ENCODE results near the gene ACAP1. TPM values are rescaled to one million over a fixed set of nuclear protein-coding genes. Genes with fewer than 3 reads are reported as not detected.
A peak's percentile ranks its signal among the peaks of the same experiment; 100 is the strongest.

ACAP1 gene
- total RNA-seq, 2 donors from 2014 or later: 2.5 to 6.5 TPM

DNA sequence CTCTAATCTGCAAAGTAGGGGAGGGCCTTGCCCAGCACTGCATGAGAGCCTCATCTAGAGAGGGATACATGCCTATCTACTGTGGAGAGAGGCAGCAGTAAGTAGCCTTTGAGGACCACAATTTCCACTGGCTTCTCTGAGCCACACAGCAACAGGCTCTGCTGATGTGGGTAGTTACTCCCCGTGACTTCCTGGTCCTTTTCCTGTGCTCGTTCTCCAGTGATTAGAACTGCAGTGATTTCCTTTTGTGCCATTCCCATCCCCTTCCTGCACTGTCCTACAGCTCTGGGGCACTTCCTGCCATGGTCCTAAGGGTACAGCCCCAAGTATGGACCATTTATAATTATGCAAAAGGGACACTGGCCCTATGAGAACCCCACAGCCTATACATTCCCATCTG lies 55.0 kb downstream of the ACAP1 start:
- DNase-seq (ENCODE audit: low spot score): no peak
- Histone ChIP-seq H3K27me3 (replicated peaks; ENCODE audit: insufficient read depth) (no peaks in the 10 kb centered on the region), H3K4me3 (no peak overlapping the region), H3K27ac (no peak overlapping the region), H3K36me3 (peaks cover 0 to 10% of the 10 kb centered on the region in 2 donors), H3K9me3 (no peaks in the 10 kb centered on the region), H3K4me1 (replicated peaks) (no peaks in the 10 kb centered on the region)
- 78% methylated on average over 2 of the region's 2 CpGs for WGBS
- intact Hi-C loops (cut with DNase I): loop anchor here (5.0 kb wide), 1 partner anchor 39 kb away; the partner anchor contains the start of gene KCTD11
- TF ChIP-seq CTCF (IDR thresholded peaks at IDR 0.05) (no peak), POLR2AphosphoS5 (IDR thresholded peaks at IDR 0.05) (no peak), POLR2A (IDR thresholded peaks at IDR 0.05) (no peak)

DNA sequence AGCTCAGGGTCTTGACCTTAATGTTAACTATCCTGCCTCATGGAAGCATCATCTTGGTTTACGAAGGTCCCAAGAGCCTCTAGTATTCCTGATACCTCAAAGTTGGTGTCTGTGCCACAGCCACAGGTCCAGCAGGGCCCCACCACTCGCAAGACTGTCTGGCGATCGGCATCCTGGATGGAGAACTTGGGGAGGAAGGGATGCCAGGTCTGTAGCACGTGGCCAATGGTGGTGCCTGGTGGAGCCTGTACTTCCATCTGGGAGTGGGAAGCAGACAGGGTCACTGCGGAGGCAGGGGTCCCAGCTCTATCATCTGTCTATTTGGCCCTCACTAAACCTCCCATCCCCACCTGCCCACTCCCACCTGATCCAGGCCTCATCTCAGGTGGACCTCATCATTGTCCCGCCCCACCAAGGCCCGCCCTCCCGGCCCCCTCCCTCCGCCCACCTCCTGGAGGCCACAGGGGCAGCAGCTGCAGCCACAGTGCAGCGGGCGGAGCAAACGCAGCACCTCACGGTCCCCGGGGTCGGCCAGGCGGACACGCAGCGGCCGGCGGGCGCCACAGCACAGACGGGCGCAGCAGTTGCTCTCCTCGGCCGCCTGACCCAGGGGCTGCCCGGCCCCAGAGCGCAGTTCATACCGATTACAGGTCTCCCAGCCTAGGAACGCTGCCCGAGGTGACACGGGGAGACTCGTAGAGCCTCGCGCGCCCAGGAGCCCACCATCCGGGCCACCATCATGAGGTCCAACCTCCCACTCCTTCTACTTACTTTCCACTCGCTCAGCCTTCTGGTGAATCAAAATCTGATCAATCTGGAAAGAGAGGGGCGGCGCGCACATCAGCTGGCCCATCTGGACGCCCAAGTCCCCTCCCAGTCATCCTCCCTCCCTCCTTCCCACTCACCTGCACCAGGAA lies 56.6 kb downstream of the ACAP1 start:
- no peak for DNase-seq (ENCODE audit: low spot score)
- Histone ChIP-seq H3K9me3 (no peaks in the 10 kb centered on the region), H3K27me3 (replicated peaks; ENCODE audit: insufficient read depth) (no peaks in the 10 kb centered on the region), H3K36me3 (peaks cover 0 to 10% of the 10 kb centered on the region in 2 donors), H3K4me1 (replicated peaks) (no peaks in the 10 kb centered on the region), H3K4me3 (peak overlapping the region; percentile 48 to 62), H3K27ac (peak overlapping the region in 1 of 2 donors; percentile 74)
- intact Hi-C loops (cut with DNase I): loop anchor here (5.0 kb wide), 1 partner anchor 41 kb away; the partner anchor contains the start of gene KCTD11
- WGBS: 56% methylated on average over 41 of the region's 42 CpGs
- TF ChIP-seq POLR2AphosphoS5 (IDR thresholded peaks at IDR 0.05) (no peak), CTCF (IDR thresholded peaks at IDR 0.05) (no peak), POLR2A (IDR thresholded peaks at IDR 0.05) (no peak)

- Histone ChIP-seq H3K4me3 (peak overlapping the region; percentile 48 to 62), H3K27me3 (replicated peaks; ENCODE audit: insufficient read depth) (no peaks in the 10 kb centered on the region), H3K27ac (peak overlapping the region; percentile 74 to 87), H3K4me1 (replicated peaks) (no peaks in the 10 kb centered on the region), H3K9me3 (no peaks in the 10 kb centered on the region), H3K36me3 (peaks cover 0 to 10% of the 10 kb centered on the region in 2 donors)
- intact Hi-C loops (cut with DNase I): loop anchor here (5.0 kb wide), 1 partner anchor 42 kb away; the partner anchor contains the start of gene KCTD11
- DNase-seq (ENCODE audit: low spot score): no peak
- 4% methylated on average over 45 of the region's 48 CpGs for WGBS
- TF ChIP-seq POLR2A (IDR thresholded peaks at IDR 0.05): no peak
- no peak for TF ChIP-seq CTCF (IDR thresholded peaks at IDR 0.05)
- TF ChIP-seq POLR2AphosphoS5 (IDR thresholded peaks at IDR 0.05): no peak
These were observed 57.5 kb downstream of the ACAP1 start for GRCh38 chr17:7393613-7394451.

DNA sequence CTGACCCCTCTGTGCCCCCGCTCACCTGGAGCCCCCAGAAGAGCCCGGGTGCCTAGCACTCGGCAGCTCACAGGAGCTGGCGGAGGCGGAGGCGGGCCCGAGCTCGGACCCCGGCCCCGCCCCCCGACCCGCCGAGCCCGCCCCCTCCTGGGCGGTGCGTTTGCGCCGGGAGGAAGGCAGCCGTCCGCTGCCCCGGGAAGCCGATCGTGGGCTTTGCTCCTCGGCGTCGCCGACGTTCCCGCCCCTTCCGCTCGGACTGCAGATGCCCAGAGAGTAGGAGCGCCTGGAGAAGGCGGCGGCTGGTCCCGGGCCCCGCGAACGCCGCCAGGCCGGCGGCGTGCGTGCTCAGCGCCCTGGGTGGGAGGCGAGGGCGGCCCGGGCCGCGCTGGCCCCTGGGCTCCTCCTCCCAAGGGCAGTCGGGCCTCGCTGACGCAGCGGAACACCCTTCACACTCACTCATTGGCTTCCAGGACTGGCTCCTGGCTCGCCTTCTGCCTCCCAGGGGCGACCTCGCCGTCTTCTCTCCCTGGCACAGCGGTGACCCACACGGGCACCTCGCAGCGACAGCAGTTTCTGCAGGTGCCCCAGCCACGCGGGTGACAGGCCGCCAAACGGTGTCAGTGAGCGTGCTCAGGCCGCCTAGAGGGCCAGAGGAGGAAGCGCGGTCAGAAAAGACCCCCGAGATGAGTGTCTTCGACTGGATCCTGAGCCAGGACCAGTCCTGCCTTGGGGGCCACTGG lies 58.3 kb downstream of the ACAP1 start, which contains the start of gene PLSCR3:
Gene PLSCR3, minus strand, starts transcription at position 74 of the 740 bp plus-strand sequence. CDS start 415 bp downstream, outside the sequence.
- TF ChIP-seq POLR2A (IDR thresholded peaks at IDR 0.05) (peak; percentile 89), CTCF (IDR thresholded peaks at IDR 0.05) (peak; percentile 15 to 50 (median 38)), POLR2AphosphoS5 (IDR thresholded peaks at IDR 0.05) (peak; percentile 71)

More for the DNA sequence above, 58.3 kb downstream of the ACAP1 start, which contains the start of gene PLSCR3:
- intact Hi-C loops (cut with DNase I): loop anchor here (5.0 kb wide), 1 partner anchor 42 kb away; the partner anchor contains the start of gene KCTD11
- Histone ChIP-seq H3K9me3 (no peaks in the 10 kb centered on the region), H3K27ac (peak within 1 kb of the TSS; percentile 74 to 87), H3K36me3 (peaks cover 0 to 8% of the 10 kb centered on the region in 2 donors), H3K4me1 (replicated peaks) (no peaks in the 10 kb centered on the region), H3K27me3 (replicated peaks; ENCODE audit: insufficient read depth) (no peaks in the 10 kb centered on the region), H3K4me3 (peak within 1 kb of the TSS; percentile 48 to 62)
- DNase-seq (ENCODE audit: low spot score): peak; percentile 80
- under 1% methylated on average over 59 of the region's 71 CpGs for WGBS
